ENCODE data around the gene CHCHD10. TPM values are rescaled to one million over a fixed set of nuclear protein-coding genes. Genes with fewer than 3 reads are reported as not detected.

CHCHD10 gene
- total and polyA plus RNA-seq, 4 donors = 13.4 to 784 (median 139) TPM

- no peak for TF ChIP-seq GABPA (IDR thresholded peaks at IDR 0.05 in 1 of 2, conservative IDR thresholded peaks at IDR 0.05 in 1 of 2)
- no peak for TF ChIP-seq FOXA1 (IDR thresholded peaks at IDR 0.05)
- no peak for TF ChIP-seq RAD21 (IDR thresholded peaks at IDR 0.05)
- no peak for TF ChIP-seq YY1 (IDR thresholded peaks at IDR 0.05)
- TF ChIP-seq REST (IDR thresholded peaks at IDR 0.05) = no peak
- no peak for TF ChIP-seq MAX (IDR thresholded peaks at IDR 0.05)
- TF ChIP-seq JUND (IDR thresholded peaks at IDR 0.05) = no peak
- no peak for TF ChIP-seq TAF1 (conservative IDR thresholded peaks at IDR 0.05)
- TF ChIP-seq NR2F2 (IDR thresholded peaks at IDR 0.05) = no peak
Measured at GRCh38 chr22:23772315-23772648, 4.5 kb upstream of the CHCHD10 start (continued).

GRCh38 chr22:23769321-23769965, 1.7 kb upstream of the CHCHD10 start:
- no peaks in the 10 kb centered on the region for H3K9me3 ChIP-seq (ENCODE audit: control insufficient read depth in 4 of 4, low read length in 3 of 4)
- no peak overlapping the region for H3K4me3 ChIP-seq (ENCODE audit: low read depth in 1 of 3, low read length in 3 of 3)
- H3K27ac ChIP-seq (ENCODE audit: low read depth in 1 of 2, low read length in 2 of 2) = no peak overlapping the region
- H3K4me1 ChIP-seq (ENCODE audit: control insufficient read depth in 4 of 4, insufficient read depth in 4 of 4, low read length in 3 of 4) = peaks cover 16 to 53% (median 35%) of the 10 kb centered on the region in 4 donors
- no peak for TF ChIP-seq HNF4G (IDR thresholded peaks at IDR 0.05)
- TF ChIP-seq FOXA1 (IDR thresholded peaks at IDR 0.05) = no peak
- no peak for TF ChIP-seq RAD21 (IDR thresholded peaks at IDR 0.05)
- TF ChIP-seq HNF4A (conservative IDR thresholded peaks at IDR 0.05) = no peak
- TF ChIP-seq ZBTB33 (IDR thresholded peaks at IDR 0.05) = no peak
- TF ChIP-seq JUND (IDR thresholded peaks at IDR 0.05) = no peak
- no peak for TF ChIP-seq EGR1 (IDR thresholded peaks at IDR 0.05; ENCODE audit: low read depth in 2 of 2)
- TF ChIP-seq MAX (IDR thresholded peaks at IDR 0.05) = no peak
- TF ChIP-seq TAF1 (conservative IDR thresholded peaks at IDR 0.05) = no peak
- TF ChIP-seq ATF3 (IDR thresholded peaks at IDR 0.05) = no peak
- no peak for TF ChIP-seq CTCF (IDR thresholded peaks at IDR 0.05; ENCODE audit: low read depth, low read length, missing input control)
- no peak for TF ChIP-seq RXRA (IDR thresholded peaks at IDR 0.05)
- TF ChIP-seq REST (IDR thresholded peaks at IDR 0.05) = no peak
- no peak for TF ChIP-seq YY1 (IDR thresholded peaks at IDR 0.05)
- TF ChIP-seq FOXA2 (IDR thresholded peaks at IDR 0.05) = no peak
- WGBS = 86% methylated on average over 6 of the region's 6 CpGs
- H3K36me3 ChIP-seq (ENCODE audit: control insufficient read depth in 4 of 4, insufficient read depth in 3 of 4, low read depth in 1 of 4, low read length in 3 of 4) = peaks cover 0 to 4% (median 0%) of the 10 kb centered on the region in 4 donors
- H3K27me3 ChIP-seq (ENCODE audit: control insufficient read depth in 4 of 4, insufficient read depth in 4 of 4, low read length in 3 of 4) = no peaks in the 10 kb centered on the region
- H3K9ac ChIP-seq (ENCODE audit: low read depth in 1 of 2, low read length in 2 of 2) = no peak overlapping the region
- no peak for DNase-seq (ENCODE audit: low spot score)
